ENCODE results near the gene FAM163B.

The FAM163B gene

GRCh38 chr9:133537257-133537656 lies 71.9 kb downstream of the FAM163B start:
- Histone ChIP-seq H3K27me3 (replicated peaks; ENCODE audit: control insufficient read depth, insufficient read depth, low read length) (peaks cover 4% of the 10 kb centered on the region), H3K4me3 (replicated peaks; ENCODE audit: low read depth, low read length) (no peak overlapping the region), H3K36me3 (ENCODE audit: control insufficient read depth, insufficient read depth, low read length) (no peaks in the 10 kb centered on the region)
- DNase-seq (ENCODE audit: extremely low read depth, insufficient read length), result no peak
- no peak for TF ChIP-seq CTCF (IDR thresholded peaks at IDR 0.05; ENCODE audit: insufficient read depth, low read length, poor library complexity, severe bottlenecking)

DNA sequence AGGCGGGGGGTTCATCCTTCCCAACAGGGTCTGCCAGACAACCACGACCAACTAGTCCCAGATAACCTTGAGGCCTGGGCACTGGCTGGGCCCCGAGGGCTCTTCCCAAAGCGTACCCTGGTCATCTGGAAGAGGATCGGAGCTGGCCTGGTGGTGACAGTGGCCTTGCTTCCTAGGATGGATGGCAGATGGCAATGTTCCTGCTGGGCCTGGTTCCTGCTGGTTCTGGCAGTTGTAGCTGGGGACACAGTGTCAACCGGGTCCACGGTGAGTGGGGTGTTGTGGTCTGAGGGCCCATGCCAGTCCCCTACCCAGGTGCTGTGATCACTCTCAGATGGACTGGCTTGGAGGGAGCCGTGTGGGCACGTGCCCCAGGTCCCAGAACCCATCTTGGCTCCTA lies 72.7 kb downstream of the FAM163B start:
- DNase-seq (ENCODE audit: extremely low read depth, insufficient read length), result no peak
- Histone ChIP-seq H3K27me3 (replicated peaks; ENCODE audit: control insufficient read depth, insufficient read depth, low read length) (peaks cover 4% of the 10 kb centered on the region), H3K4me3 (replicated peaks; ENCODE audit: low read depth, low read length) (no peak overlapping the region), H3K36me3 (ENCODE audit: control insufficient read depth, insufficient read depth, low read length) (no peaks in the 10 kb centered on the region)
- TF ChIP-seq CTCF (IDR thresholded peaks at IDR 0.05; ENCODE audit: insufficient read depth, low read length, poor library complexity, severe bottlenecking), result no peak

- TF ChIP-seq CTCF (IDR thresholded peaks at IDR 0.05; ENCODE audit: insufficient read depth, low read length, poor library complexity, severe bottlenecking), result no peak
- Histone ChIP-seq H3K27me3 (replicated peaks; ENCODE audit: control insufficient read depth, insufficient read depth, low read length) (peaks cover 4% of the 10 kb centered on the region), H3K36me3 (ENCODE audit: control insufficient read depth, insufficient read depth, low read length) (no peaks in the 10 kb centered on the region), H3K4me3 (replicated peaks; ENCODE audit: low read depth, low read length) (no peak overlapping the region)
- DNase-seq (ENCODE audit: extremely low read depth, insufficient read length), result no peak
Observed at GRCh38 chr9:133536080-133536479, 73.1 kb downstream of the FAM163B start.

DNA sequence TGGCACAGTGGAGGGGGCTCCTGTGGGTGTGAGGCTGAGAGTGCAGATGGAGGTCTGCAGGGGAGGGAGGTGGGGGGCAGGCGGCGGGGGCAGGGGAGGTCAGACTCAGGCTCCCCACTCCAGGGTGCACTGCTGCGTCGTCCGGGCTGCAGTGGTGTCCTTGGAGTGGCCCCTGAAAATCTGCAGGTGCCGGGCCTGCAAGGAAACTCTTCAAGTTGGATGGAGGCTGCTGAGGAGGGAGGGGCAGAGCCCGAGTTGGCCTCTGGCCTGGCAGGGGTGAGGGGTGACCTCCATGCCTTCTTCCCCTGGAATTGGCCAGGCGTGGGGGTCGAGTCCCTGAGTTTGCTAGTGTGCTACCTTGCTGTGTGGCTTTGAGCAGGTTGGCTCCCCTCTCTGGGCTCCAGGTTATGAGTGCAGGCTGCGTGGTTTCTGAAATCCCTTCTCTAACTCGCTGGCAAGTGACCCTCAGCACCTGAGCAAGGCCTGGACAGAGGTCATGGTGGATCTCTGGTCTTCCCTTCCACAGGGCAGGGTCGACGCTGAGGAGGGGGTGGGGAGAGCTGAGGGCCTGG lies 73.8 kb downstream of the FAM163B start:
- Histone ChIP-seq H3K36me3 (ENCODE audit: control insufficient read depth, insufficient read depth, low read length) (no peaks in the 10 kb centered on the region), H3K4me3 (replicated peaks; ENCODE audit: low read depth, low read length) (no peak overlapping the region), H3K27me3 (replicated peaks; ENCODE audit: control insufficient read depth, insufficient read depth, low read length) (peaks cover 4% of the 10 kb centered on the region)
- DNase-seq (ENCODE audit: extremely low read depth, insufficient read length), result no peak
- no peak for TF ChIP-seq CTCF (IDR thresholded peaks at IDR 0.05; ENCODE audit: insufficient read depth, low read length, poor library complexity, severe bottlenecking)

GRCh38 chr9:133534346-133535291 lies 74.6 kb downstream of the FAM163B start, which contains the start of gene ADAMTSL2:
Gene ADAMTSL2, plus strand, starts transcription at chr9:133534704. Its CDS starts 2,009 bp downstream, at chr9:133536713.
- Histone ChIP-seq H3K27me3 (replicated peaks; ENCODE audit: control insufficient read depth, insufficient read depth, low read length) (peaks cover 3% of the 10 kb centered on the region), H3K4me3 (replicated peaks; ENCODE audit: low read depth, low read length) (no peak within 1 kb of the TSS), H3K36me3 (ENCODE audit: control insufficient read depth, insufficient read depth, low read length) (no peaks in the 10 kb centered on the region)
- DNase-seq (ENCODE audit: extremely low read depth, insufficient read length), result peak; percentile 47
- TF ChIP-seq CTCF (IDR thresholded peaks at IDR 0.05; ENCODE audit: insufficient read depth, low read length, poor library complexity, severe bottlenecking), result no peak
